Gastrocnemius medialis (tissue), 4 donors: ENCODE data around the gene DAND5. TPM values are rescaled to one million over a fixed set of nuclear protein-coding genes. Genes with fewer than 3 reads are reported as not detected.

Experiments used
- ATAC-seq, 2 donors: fragments of 150-250 bp; one replicate each; pipeline ENCODE4 v1.9.1; 2016
- DNase-seq, 2 donors: peaks; one replicate each; pipeline ENCODE4 v3.0.0-alpha.2; 2019
- H3K27ac ChIP-seq, 4 donors: fragments of 200-600 bp; sonication (generic); 1 replicate in 1 of 4; 2 replicates in 3 of 4; pipeline ENCODE4 v1.5.1; 2016 to 2018; ENCODE audit warnings: mild to moderate bottlenecking in 2 of 4, moderate library complexity in 1 of 4
- H3K27me3 ChIP-seq, 3 donors: fragments of 200-600 bp; sonication (generic) in 2 of 3; 1 replicate in 1 of 3; 2 replicates in 2 of 3; pipeline versions ENCODE4 v1.5.1 to v1.6.0; 2016 to 2019; ENCODE audit warnings: mild to moderate bottlenecking in 1 of 3, moderate library complexity in 1 of 3
- H3K36me3 ChIP-seq, 2 donors: fragments of 200-600 bp; sonication (generic) in 1 of 2; one replicate each; pipeline ENCODE4 v1.5.1; 2017 to 2018
- H3K4me1 ChIP-seq, 2 donors: fragments of 200-600 bp; sonication (generic) in 1 of 2; one replicate each; pipeline ENCODE4 v1.5.1; 2016 to 2017; ENCODE audit warnings: mild to moderate bottlenecking in 2 of 2
- H3K4me3 ChIP-seq, 4 donors: fragments of 200-600 bp; sonication (generic) in 3 of 4; 1 replicate in 1 of 4; 2 replicates in 3 of 4; pipeline ENCODE4 v1.5.1; 2016 to 2019; ENCODE audit warnings: mild to moderate bottlenecking in 2 of 4
- H3K9me3 ChIP-seq, 3 donors: fragments of 200-600 bp; sonication (generic) in 2 of 3; 1 replicate in 1 of 3; 2 replicates in 2 of 3; pipeline ENCODE4 v1.5.1; 2016 to 2019
- CTCF ChIP-seq, 5 experiments: fragments of 450-650 bp in 3 of 5; fragments of 200-600 bp in 2 of 5; sonication (generic) in 2 of 5; IDR thresholded peaks in 4 of 5; conservative IDR thresholded peaks in 1 of 5; 1 replicate in 4 of 5; 2 replicates in 1 of 5; pipeline ENCODE4 v1.5.1; 2016 to 2019; ENCODE audit warnings: antibody characterized with exemption in 5 of 5, mild to moderate bottlenecking in 3 of 5, moderate library complexity in 3 of 5
- POLR2A ChIP-seq, 2 donors: fragments of 450-650 bp; IDR thresholded peaks; one replicate each; pipeline ENCODE4 v1.6.1; 2017; ENCODE audit warnings: antibody characterized with exemption in 2 of 2, mild to moderate bottlenecking in 2 of 2, moderate library complexity in 2 of 2
- in situ Hi-C, 4 donors: fragments of 200-750 bp; cut with MboI; loops; one replicate each; pipeline versions ENCODE4 v1.15.0 to v1.8.0; 2017; ENCODE audit warnings: low sequenced_read_pairs in 4 of 4
- intact Hi-C: fragments of 100-400 bp; cut with DNase I; formaldehyde crosslinking; loops from one replicate; pipeline ENCODE4 v1.15.1; 2023; ENCODE audit warnings: low total_unique reads
- microRNA-seq, 2 donors: library from miRNA; unstranded; fragments of <30 nt; microRNA quantifications; one replicate each; pipeline ENCODE4, GENCODE V29; 2016; ENCODE audit warnings: borderline replicate concordance in 2 of 2
- total RNA-seq, 4 donors: library from RNA; depleted of rRNA; stranded (reverse); fragments of >200 nt; gene quantifications; one replicate each; pipeline versions ENCODE4 v1.1.0 to v1.2.3, GENCODE V29; 2016

DAND5 gene
- total RNA-seq, 4 donors from 2014 or later = not detected

DNA sequence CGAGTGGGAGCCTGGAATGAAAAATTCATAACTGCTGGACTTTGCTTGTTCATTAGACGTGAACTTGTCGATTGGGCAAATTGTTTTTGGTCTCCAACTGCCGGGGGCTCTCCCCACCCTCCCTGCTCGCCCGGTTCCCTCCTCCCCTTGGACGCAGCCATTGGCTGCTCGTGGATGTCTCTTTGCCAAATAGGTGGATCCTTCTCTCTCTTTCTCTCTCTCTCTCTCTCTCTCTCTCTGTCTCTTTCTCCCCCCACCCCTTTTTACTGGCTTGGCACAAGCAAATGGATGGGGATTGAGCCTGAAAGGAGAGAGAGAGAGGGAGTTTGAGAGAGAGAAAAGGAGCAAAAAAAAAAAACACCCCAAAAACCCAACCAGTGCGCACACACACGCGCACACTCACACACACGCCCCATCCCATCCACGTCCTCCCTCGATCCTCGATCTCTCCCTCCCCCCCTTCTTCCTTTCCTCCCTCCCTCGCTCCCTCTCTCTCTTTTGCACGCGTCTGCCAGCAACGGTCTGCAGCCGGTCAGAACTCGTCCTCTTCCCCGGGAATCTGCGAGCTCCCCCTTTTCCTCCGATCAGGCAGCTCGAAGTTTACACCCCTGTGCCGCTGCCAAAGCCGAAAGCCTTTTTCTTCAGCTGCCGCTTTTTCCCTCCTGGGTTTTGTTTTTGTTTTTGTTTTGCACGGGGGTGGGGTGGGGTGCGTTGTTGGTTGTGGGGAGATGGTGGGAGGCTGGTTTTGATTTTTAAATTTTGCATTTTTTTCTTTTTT lies 53.7 kb downstream of the DAND5 start:
- Histone ChIP-seq H3K27me3 (no peaks in the 10 kb centered on the region), H3K36me3 (no peaks in the 10 kb centered on the region), H3K4me1 (peaks cover 77 to 91% of the 10 kb centered on the region in 2 donors), H3K27ac (peak overlapping the region; percentile 97 to 100 (median 99)), H3K4me3 (peak overlapping the region; percentile 41 to 55 (median 51)), H3K9me3 (no peaks in the 10 kb centered on the region)
- TF ChIP-seq CTCF (IDR thresholded peaks at IDR 0.05 in 4 of 5, conservative IDR thresholded peaks at IDR 0.05 in 1 of 5) (peak in 2 of 5 experiments; percentile 29 to 34), POLR2A (IDR thresholded peaks at IDR 0.05) (peak in 1 of 2 donors; percentile 13)
- DNase-seq = peak; percentile 82 to 91
- in situ Hi-C loops = no loop called here
- ATAC-seq = peak; percentile 64 to 71
- intact Hi-C loops = loop anchor here (5.0 kb wide), 1 partner anchor 1036 kb away; no protein-coding TSS in a partner anchor

- ATAC-seq (no peak), DNase-seq (peak in 1 of 2 donors; percentile 13)
- TF ChIP-seq POLR2A (IDR thresholded peaks at IDR 0.05) (no peak), CTCF (IDR thresholded peaks at IDR 0.05 in 4 of 5, conservative IDR thresholded peaks at IDR 0.05 in 1 of 5) (no peak)
- intact Hi-C loops = loop anchor here (5.0 kb wide), 1 partner anchor 1036 kb away; no protein-coding TSS in a partner anchor
- H3K4me1 ChIP-seq = peaks cover 80 to 92% of the 10 kb centered on the region in 2 donors
- peak overlapping the region; percentile 97 to 100 (median 99) for H3K27ac ChIP-seq
- no peaks in the 10 kb centered on the region for H3K9me3 ChIP-seq
- no peaks in the 10 kb centered on the region for H3K27me3 ChIP-seq
- no peaks in the 10 kb centered on the region for H3K36me3 ChIP-seq
- H3K4me3 ChIP-seq = peak overlapping the region; percentile 43 to 55 (median 51)
- in situ Hi-C loops = no loop called here
Observed at GRCh38 chr19:13023656-13024055, 54.3 kb downstream of the DAND5 start.

Small RNA genes lying within 50 kb of the gene (microRNA-seq; reads per million reads assigned to microRNA genes)
- gene MIR5695 (0 reads per million in 2 donors), gene MIR6515 (0.85 to 1.2 reads per million in 2 donors)

Other genes with a start within 250 kb of the DAND5 start
- 10 to 100 TPM; 32.1 to 49.9 (median 42.0) TPM for gene TNPO2, start 245.6 kb upstream of the DAND5 start, total RNA-seq
- 100 to 1,000 TPM; 260 to 354 (median 297) TPM for gene TRIR, start 234.9 kb upstream of the DAND5 start, total RNA-seq
- gene GET3, start 232.1 kb upstream of the DAND5 start, total RNA-seq = 10 to 100 TPM; 52.6 to 85.1 (median 70.5) TPM
- gene BEST2, start 217.8 kb upstream of the DAND5 start, total RNA-seq = under 1 TPM in 1 of 4 donors, not detected in 3; 0.63 TPM
- 10 to 100 TPM; 12.3 to 23.4 (median 17.6) TPM for gene HOOK2, start 194.0 kb upstream of the DAND5 start, total RNA-seq
- 100 to 1,000 TPM in 2 of 4 donors, 10 to 100 TPM in 2; 59.0 to 200 (median 128) TPM for gene JUNB, start 178.1 kb upstream of the DAND5 start, total RNA-seq
- gene PRDX2, start 167.8 kb upstream of the DAND5 start, total RNA-seq = 100 to 1,000 TPM; 357 to 551 (median 406) TPM
- gene THSD8, start 167.5 kb upstream of the DAND5 start, total RNA-seq = not detected
- gene RNASEH2A, start 163.0 kb upstream of the DAND5 start, total RNA-seq = 1 to 10 TPM; 1.0 to 3.9 (median 2.4) TPM
- not detected for gene RTBDN, start 135.0 kb upstream of the DAND5 start, total RNA-seq
- not detected for gene MAST1, start 131.1 kb upstream of the DAND5 start, total RNA-seq
- 10 to 100 TPM; 11.9 to 44.3 (median 15.4) TPM for gene DNASE2, start 88.1 kb upstream of the DAND5 start, total RNA-seq
- not detected for gene KLF1, start 82.4 kb upstream of the DAND5 start, total RNA-seq
- 10 to 100 TPM; 35.6 to 83.8 (median 54.1) TPM for gene GCDH, start 78.4 kb upstream of the DAND5 start, total RNA-seq
- gene SYCE2, start 50.3 kb upstream of the DAND5 start, total RNA-seq = not detected
- gene FARSA, start 35.9 kb upstream of the DAND5 start, total RNA-seq = 10 to 100 TPM; 40.7 to 68.8 (median 62.3) TPM
- gene CALR, start 31.0 kb upstream of the DAND5 start, total RNA-seq = 100 to 1,000 TPM; 110 to 195 (median 135) TPM
- gene RAD23A, start 23.7 kb upstream of the DAND5 start, total RNA-seq = 100 to 1,000 TPM; 618 to 949 (median 780) TPM
- gene GADD45GIP1, start 12.4 kb upstream of the DAND5 start, total RNA-seq = 10 to 100 TPM; 50.7 to 71.0 (median 61.4) TPM
- gene NFIX, start 25.9 kb downstream of the DAND5 start, total RNA-seq = 100 to 1,000 TPM in 2 of 4 donors, 10 to 100 TPM in 2; 31.9 to 128 (median 105) TPM
- gene LYL1, start 133.3 kb downstream of the DAND5 start, total RNA-seq = 1 to 10 TPM; 2.6 to 5.0 (median 3.1) TPM
- gene TRMT1, start 147.2 kb downstream of the DAND5 start, total RNA-seq = 10 to 100 TPM; 31.7 to 47.9 (median 45.0) TPM
- gene NACC1, start 148.7 kb downstream of the DAND5 start, total RNA-seq = 10 to 100 TPM; 36.3 to 81.3 (median 49.4) TPM
- gene STX10, start 180.8 kb downstream of the DAND5 start, total RNA-seq = 10 to 100 TPM; 16.5 to 40.7 (median 33.4) TPM
- 10 to 100 TPM; 15.4 to 19.1 (median 16.7) TPM for gene IER2, start 180.8 kb downstream of the DAND5 start, total RNA-seq